HepG2 (cell line): ENCODE results near the gene HNRNPUL2. TPM values are rescaled to one million over a fixed set of nuclear protein-coding genes. Genes with fewer than 3 reads are reported as not detected.

Source experiments
- ARNT2 ChIP-seq: sonication (generic); formaldehyde crosslinking; IDR thresholded peaks from 2 replicates; pipeline ENCODE4 v1.8.0; 2022; ENCODE audit warnings: mild to moderate bottlenecking, low read depth, missing genetic modification reagents, moderate library complexity
- BHLHE40 ChIP-seq: IDR thresholded peaks from 2 replicates; pipeline ENCODE4 v1.6.1; 2011; ENCODE audit warnings: low read length, improper control_type of control experiment
- CBFB ChIP-seq: sonication (generic); formaldehyde crosslinking; IDR thresholded peaks from 2 replicates; pipeline ENCODE4 v1.4.0; 2020; ENCODE audit warnings: missing genetic modification reagents
- IKZF4 ChIP-seq: sonication (generic); formaldehyde crosslinking; IDR thresholded peaks from 2 replicates; pipeline ENCODE4 v1.5.1; 2020; ENCODE audit warnings: borderline replicate concordance, mild to moderate bottlenecking, low read depth, missing genetic modification reagents; ENCODE audit errors: not compliant biosample characterization
- KDM2A ChIP-seq: sonication (generic); formaldehyde crosslinking; IDR thresholded peaks from 2 replicates; pipeline ENCODE4 v1.4.0; 2020; ENCODE audit warnings: low read depth, missing genetic modification reagents, borderline replicate concordance
- MIER2 ChIP-seq: IDR thresholded peaks from 2 replicates; pipeline ENCODE4 v1.6.1; 2016; ENCODE audit warnings: missing biosample characterization, missing genetic modification reagents
- MIER3 ChIP-seq: IDR thresholded peaks from 2 replicates; pipeline ENCODE4 v1.6.1; 2016; ENCODE audit warnings: missing compliant biosample characterization, borderline replicate concordance
- MYC ChIP-seq: sonication (generic); formaldehyde crosslinking; IDR thresholded peaks from 2 replicates; pipeline ENCODE4 v1.9.0; 2021; ENCODE audit warnings: missing genetic modification reagents, borderline replicate concordance
- NKX3-1 ChIP-seq: sonication (generic); formaldehyde crosslinking; IDR thresholded peaks from 2 replicates; pipeline ENCODE4 v1.5.0; 2020; ENCODE audit warnings: missing genetic modification reagents
- POLR2AphosphoS2 ChIP-seq: IDR thresholded peaks from 2 replicates; pipeline ENCODE4 v1.6.1; 2011; ENCODE audit warnings: low read depth, low read length, improper control_type of control experiment
- POLR2G ChIP-seq: fragments of 200-400 bp; formaldehyde crosslinking; IDR thresholded peaks from 2 replicates; pipeline ENCODE4 v1.6.1; 2018; ENCODE audit warnings: mild to moderate bottlenecking, low read depth, low read length, moderate library complexity
- SKI ChIP-seq: fragments of 450-650 bp; IDR thresholded peaks from one replicate; pipeline ENCODE4 v1.6.1; 2018; ENCODE audit warnings: mild to moderate bottlenecking; ENCODE audit not compliant: partially characterized antibody
- TRIM24 ChIP-seq: sonication (generic); formaldehyde crosslinking; IDR thresholded peaks from 2 replicates; pipeline ENCODE4 v1.8.0; 2022; ENCODE audit warnings: mild to moderate bottlenecking, missing genetic modification reagents
- XRCC5 ChIP-seq: fragments of 200-400 bp; formaldehyde crosslinking; optimal IDR thresholded peaks from 2 replicates; pipeline ENCODE3; 2017; ENCODE audit warnings: mild to moderate bottlenecking, low read length
- ZNF350 ChIP-seq: sonication (generic); formaldehyde crosslinking; IDR thresholded peaks from 2 replicates; pipeline ENCODE4 v1.4.0; 2020; ENCODE audit warnings: mild to moderate bottlenecking, low read depth, missing genetic modification reagents, borderline replicate concordance
- ZNF510 ChIP-seq: sonication (generic); formaldehyde crosslinking; IDR thresholded peaks from 2 replicates; pipeline ENCODE4 v1.4.0; 2020; ENCODE audit warnings: low read depth, mild to moderate bottlenecking, missing genetic modification reagents
- polyA plus RNA-seq, 8 experiments: library from polyadenylated mRNA; depleted of rRNA in 3 of 8; stranded (reverse) in 7 of 8; unstranded in 1 of 8; fragments of >200 nt; fragmentation: Illumina TruSeq in 4 of 8; extraction: Trizol in 4 of 8; gene quantifications; 2 replicates each; pipeline versions ENCODE4 v1.2.1 to v1.2.3, GENCODE V29; 2011 to 2016; ENCODE audit warnings: low read depth in 4 of 8, missing spikeins in 1 of 8, mixed read lengths in 1 of 8; ENCODE audit not compliant: insufficient read depth in 1 of 8
- total RNA-seq, 5 experiments: library from RNA; depleted of rRNA; stranded (reverse); fragments of >200 nt; fragmentation: Illumina TruSeq; extraction: Trizol; gene quantifications; 2 replicates each; pipeline ENCODE4 v1.2.3, GENCODE V29; 2016; ENCODE audit warnings: low read depth in 1 of 5
- TF ChIP-seq, protein P1 (sequence below): sonication (generic); formaldehyde crosslinking; IDR thresholded peaks from 2 replicates; pipeline ENCODE4 v1.5.0; 2020; ENCODE audit warnings: mild to moderate bottlenecking, missing genetic modification reagents
- TF ChIP-seq, protein P2 (sequence below): sonication (generic); formaldehyde crosslinking; IDR thresholded peaks from 2 replicates; pipeline ENCODE4 v1.4.0; 2020; ENCODE audit warnings: missing genetic modification reagents, borderline replicate concordance
- TF ChIP-seq, protein P3 (sequence below): sonication (generic); formaldehyde crosslinking; IDR thresholded peaks from 2 replicates; pipeline ENCODE4 v1.4.0; 2020; ENCODE audit warnings: missing genetic modification reagents

HNRNPUL2 gene
- total and polyA plus RNA-seq, 2 of the 13 experiments (the other 11 are each of a cell fraction or from before 2014, with no cell fraction given): 8.4 to 9.6 TPM

DNA sequence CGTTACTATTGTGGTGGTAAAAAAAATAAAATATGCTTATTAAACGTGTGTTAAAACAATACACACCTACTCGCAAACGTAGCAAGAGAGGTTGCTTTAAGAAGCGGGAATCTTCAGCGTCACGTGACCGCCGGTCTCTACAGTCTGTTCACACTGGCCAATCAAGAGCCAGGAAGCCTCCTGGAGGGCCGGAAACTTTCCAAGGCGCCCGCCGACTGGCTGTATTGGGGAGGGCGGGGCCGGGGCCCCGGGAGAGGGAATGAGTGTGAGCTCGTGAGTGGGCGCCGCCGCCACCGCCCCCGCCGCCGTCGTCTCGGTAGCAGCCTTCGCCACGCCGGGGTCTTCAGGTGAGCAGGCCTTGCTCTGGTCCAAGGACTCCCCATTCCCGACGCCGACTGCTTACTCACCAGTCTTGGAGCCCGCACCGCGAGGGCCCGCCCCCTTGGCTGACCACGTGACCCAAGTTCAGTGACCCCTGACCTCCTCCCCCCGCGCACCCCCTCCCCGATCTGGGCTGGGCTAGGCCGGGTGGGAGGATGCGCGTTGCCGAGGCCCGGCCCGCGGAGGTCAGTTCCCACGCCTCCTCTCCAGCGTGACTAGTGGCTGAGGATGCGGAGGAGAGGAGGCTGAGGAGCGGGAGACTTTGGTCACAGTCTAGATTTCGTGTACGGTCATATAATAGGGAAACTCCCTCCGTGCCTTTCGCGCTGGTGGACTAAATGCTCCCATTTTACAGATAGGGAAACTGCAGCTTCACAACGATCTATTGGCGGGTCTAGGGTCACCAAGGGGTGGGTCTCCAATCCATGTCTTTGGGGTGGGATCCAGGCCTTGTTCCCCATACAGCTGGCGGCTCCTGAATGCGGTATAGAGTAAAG is 44.1 kb upstream of the HNRNPUL2 start, which contains the start of gene TAF6L (continued):
- TF ChIP-seq SKI (peak; percentile 33), TRIM24 (CRISPR knock-in tag) (no peak), MIER3 (CRISPR knock-in tag) (peak; percentile 47; the same call in 1 of the 2 replicates), KDM2A (CRISPR knock-in tag) (peak; percentile 84), NKX3-1 (CRISPR knock-in tag) (0 out of 2 replicates have a peak, but pooled peaks have one; percentile 13), ZNF350 (peak; percentile 68; the same call in 1 of the 2 replicates), POLR2G (peak; percentile 75), XRCC5 (peak; percentile 58), ARNT2 (0 out of 2 replicates have a peak, but pooled peaks have one; percentile 58), CBFB (CRISPR knock-in tag) (0 out of 2 replicates have a peak, but pooled peaks have one; percentile 36), ZNF510 (CRISPR knock-in tag) (no peak; the same call in 1 of the 2 replicates), BHLHE40 (peak; percentile 87), POLR2AphosphoS2 (no peak), IKZF4 (no peak), MIER2 (0 out of 2 replicates have a peak, but pooled peaks have one; percentile 19), MYC (CRISPR knock-in tag) (peak; percentile 86)
- TF ChIP-seq, protein P1, sequence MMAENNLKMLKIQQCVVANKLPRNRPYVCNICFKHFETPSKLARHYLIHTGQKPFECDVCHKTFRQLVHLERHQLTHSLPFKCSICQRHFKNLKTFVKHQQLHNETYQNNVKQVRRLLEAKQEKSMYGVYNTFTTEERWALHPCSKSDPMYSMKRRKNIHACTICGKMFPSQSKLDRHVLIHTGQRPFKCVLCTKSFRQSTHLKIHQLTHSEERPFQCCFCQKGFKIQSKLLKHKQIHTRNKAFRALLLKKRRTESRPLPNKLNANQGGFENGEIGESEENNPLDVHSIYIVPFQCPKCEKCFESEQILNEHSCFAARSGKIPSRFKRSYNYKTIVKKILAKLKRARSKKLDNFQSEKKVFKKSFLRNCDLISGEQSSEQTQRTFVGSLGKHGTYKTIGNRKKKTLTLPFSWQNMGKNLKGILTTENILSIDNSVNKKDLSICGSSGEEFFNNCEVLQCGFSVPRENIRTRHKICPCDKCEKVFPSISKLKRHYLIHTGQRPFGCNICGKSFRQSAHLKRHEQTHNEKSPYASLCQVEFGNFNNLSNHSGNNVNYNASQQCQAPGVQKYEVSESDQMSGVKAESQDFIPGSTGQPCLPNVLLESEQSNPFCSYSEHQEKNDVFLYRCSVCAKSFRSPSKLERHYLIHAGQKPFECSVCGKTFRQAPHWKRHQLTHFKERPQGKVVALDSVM (CRISPR knock-in tag): peak; percentile 87
- TF ChIP-seq, protein P2, sequence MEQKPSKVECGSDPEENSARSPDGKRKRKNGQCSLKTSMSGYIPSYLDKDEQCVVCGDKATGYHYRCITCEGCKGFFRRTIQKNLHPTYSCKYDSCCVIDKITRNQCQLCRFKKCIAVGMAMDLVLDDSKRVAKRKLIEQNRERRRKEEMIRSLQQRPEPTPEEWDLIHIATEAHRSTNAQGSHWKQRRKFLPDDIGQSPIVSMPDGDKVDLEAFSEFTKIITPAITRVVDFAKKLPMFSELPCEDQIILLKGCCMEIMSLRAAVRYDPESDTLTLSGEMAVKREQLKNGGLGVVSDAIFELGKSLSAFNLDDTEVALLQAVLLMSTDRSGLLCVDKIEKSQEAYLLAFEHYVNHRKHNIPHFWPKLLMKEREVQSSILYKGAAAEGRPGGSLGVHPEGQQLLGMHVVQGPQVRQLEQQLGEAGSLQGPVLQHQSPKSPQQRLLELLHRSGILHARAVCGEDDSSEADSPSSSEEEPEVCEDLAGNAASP (CRISPR knock-in tag): peak; percentile 37
- TF ChIP-seq, protein P3, sequence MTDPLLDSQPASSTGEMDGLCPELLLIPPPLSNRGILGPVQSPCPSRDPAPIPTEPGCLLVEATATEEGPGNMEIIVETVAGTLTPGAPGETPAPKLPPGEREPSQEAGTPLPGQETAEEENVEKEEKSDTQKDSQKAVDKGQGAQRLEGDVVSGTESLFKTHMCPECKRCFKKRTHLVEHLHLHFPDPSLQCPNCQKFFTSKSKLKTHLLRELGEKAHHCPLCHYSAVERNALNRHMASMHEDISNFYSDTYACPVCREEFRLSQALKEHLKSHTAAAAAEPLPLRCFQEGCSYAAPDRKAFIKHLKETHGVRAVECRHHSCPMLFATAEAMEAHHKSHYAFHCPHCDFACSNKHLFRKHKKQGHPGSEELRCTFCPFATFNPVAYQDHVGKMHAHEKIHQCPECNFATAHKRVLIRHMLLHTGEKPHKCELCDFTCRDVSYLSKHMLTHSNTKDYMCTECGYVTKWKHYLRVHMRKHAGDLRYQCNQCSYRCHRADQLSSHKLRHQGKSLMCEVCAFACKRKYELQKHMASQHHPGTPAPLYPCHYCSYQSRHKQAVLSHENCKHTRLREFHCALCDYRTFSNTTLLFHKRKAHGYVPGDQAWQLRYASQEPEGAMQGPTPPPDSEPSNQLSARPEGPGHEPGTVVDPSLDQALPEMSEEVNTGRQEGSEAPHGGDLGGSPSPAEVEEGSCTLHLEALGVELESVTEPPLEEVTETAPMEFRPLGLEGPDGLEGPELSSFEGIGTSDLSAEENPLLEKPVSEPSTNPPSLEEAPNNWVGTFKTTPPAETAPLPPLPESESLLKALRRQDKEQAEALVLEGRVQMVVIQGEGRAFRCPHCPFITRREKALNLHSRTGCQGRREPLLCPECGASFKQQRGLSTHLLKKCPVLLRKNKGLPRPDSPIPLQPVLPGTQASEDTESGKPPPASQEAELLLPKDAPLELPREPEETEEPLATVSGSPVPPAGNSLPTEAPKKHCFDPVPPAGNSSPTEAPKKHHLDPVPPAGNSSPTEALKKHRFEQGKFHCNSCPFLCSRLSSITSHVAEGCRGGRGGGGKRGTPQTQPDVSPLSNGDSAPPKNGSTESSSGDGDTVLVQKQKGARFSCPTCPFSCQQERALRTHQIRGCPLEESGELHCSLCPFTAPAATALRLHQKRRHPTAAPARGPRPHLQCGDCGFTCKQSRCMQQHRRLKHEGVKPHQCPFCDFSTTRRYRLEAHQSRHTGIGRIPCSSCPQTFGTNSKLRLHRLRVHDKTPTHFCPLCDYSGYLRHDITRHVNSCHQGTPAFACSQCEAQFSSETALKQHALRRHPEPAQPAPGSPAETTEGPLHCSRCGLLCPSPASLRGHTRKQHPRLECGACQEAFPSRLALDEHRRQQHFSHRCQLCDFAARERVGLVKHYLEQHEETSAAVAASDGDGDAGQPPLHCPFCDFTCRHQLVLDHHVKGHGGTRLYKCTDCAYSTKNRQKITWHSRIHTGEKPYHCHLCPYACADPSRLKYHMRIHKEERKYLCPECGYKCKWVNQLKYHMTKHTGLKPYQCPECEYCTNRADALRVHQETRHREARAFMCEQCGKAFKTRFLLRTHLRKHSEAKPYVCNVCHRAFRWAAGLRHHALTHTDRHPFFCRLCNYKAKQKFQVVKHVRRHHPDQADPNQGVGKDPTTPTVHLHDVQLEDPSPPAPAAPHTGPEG (CRISPR knock-in tag): 0 out of 2 replicates have a peak, but pooled peaks have one; percentile 20
